Neuronal stem cell (in vitro differentiated cells): ENCODE measurements around the gene MTHFD2L.

ENCODE experiments used
- DNase-seq: peaks from one replicate; pipeline ENCODE4 v3.0.0-alpha.2; 2013; ENCODE audit warnings: low spot score
- H2AFZ ChIP-seq: one replicate; pipeline ENCODE4 v1.6.1; 2013; ENCODE audit warnings: mild to moderate bottlenecking, low read length, inconsistent platforms
- H2AK5ac ChIP-seq: 2 replicates; pipeline ENCODE4 v1.6.1; 2013; ENCODE audit warnings: low read depth, mild to moderate bottlenecking, inconsistent platforms, low read length, moderate library complexity, mixed read lengths
- H2BK120ac ChIP-seq: 2 replicates; pipeline ENCODE4 v1.6.1; 2013; ENCODE audit warnings: low read depth, mild to moderate bottlenecking, inconsistent platforms, low read length, moderate library complexity, mixed read lengths
- H2BK12ac ChIP-seq: one replicate; pipeline ENCODE4 v1.6.1; 2013; ENCODE audit warnings: low read length, inconsistent platforms
- H2BK15ac ChIP-seq: 2 replicates; pipeline ENCODE4 v1.6.1; 2013; ENCODE audit warnings: mild to moderate bottlenecking, low read length, inconsistent platforms, mixed read lengths
- H2BK5ac ChIP-seq: one replicate; pipeline ENCODE4 v1.6.1; 2013; ENCODE audit warnings: inconsistent platforms, mild to moderate bottlenecking, low read length, moderate library complexity
- H3K14ac ChIP-seq: one replicate; pipeline ENCODE4 v1.6.1; 2013; ENCODE audit warnings: low read length, inconsistent platforms
- H3K18ac ChIP-seq: 2 replicates; pipeline ENCODE4 v1.6.1; 2013; ENCODE audit warnings: low read length, inconsistent platforms
- H3K23ac ChIP-seq: 2 replicates; pipeline ENCODE4 v1.6.1; 2013; ENCODE audit warnings: low read depth, mild to moderate bottlenecking, mixed read lengths, low read length, inconsistent platforms; ENCODE audit not compliant: poor library complexity
- H3K27ac ChIP-seq: replicated peaks from 3 replicates; pipeline ENCODE4 v1.5.1; 2013; ENCODE audit warnings: low read length, inconsistent platforms
- H3K27me3 ChIP-seq, 3 experiments: 2 replicates each; pipeline ENCODE4 v1.6.1; 2013; ENCODE audit warnings: low read length in 3 of 3, mild to moderate bottlenecking in 2 of 3, inconsistent platforms in 1 of 3, low read depth in 1 of 3, mixed read lengths in 1 of 3, moderate library complexity in 1 of 3; ENCODE audit not compliant: control insufficient read depth in 3 of 3, insufficient read depth in 3 of 3
- H3K36me3 ChIP-seq, 2 donors: replicated peaks in 1 of 2; 2 replicates each; pipeline ENCODE4 v1.6.1; 2013; ENCODE audit warnings: low read length in 2 of 2; ENCODE audit not compliant: control insufficient read depth in 2 of 2, insufficient read depth in 2 of 2
- H3K4ac ChIP-seq: 2 replicates; pipeline ENCODE4 v1.6.1; 2013; ENCODE audit warnings: inconsistent platforms, mild to moderate bottlenecking, low read length, moderate library complexity
- H3K4me1 ChIP-seq, 2 donors: 1 replicate in 1 of 2; 2 replicates in 1 of 2; pipeline ENCODE4 v1.6.1; 2013; ENCODE audit warnings: low read length in 2 of 2, low read depth in 1 of 2; ENCODE audit not compliant: control insufficient read depth in 2 of 2, insufficient read depth in 1 of 2
- H3K4me2 ChIP-seq: one replicate; pipeline ENCODE4 v1.6.1; 2013; ENCODE audit warnings: mild to moderate bottlenecking, low read length, inconsistent platforms; ENCODE audit not compliant: insufficient read depth, poor library complexity, severe bottlenecking
- H3K4me3 ChIP-seq, 2 donors: 2 replicates each; pipeline ENCODE4 v1.5.1; 2013; ENCODE audit warnings: low read length in 2 of 2, mild to moderate bottlenecking in 2 of 2, inconsistent platforms in 1 of 2, moderate library complexity in 1 of 2
- H3K79me1 ChIP-seq: one replicate; pipeline ENCODE4 v1.6.1; 2013; ENCODE audit warnings: low read depth, mild to moderate bottlenecking, inconsistent platforms, low read length, moderate library complexity
- H3K9ac ChIP-seq: one replicate; pipeline ENCODE4 v1.6.1; 2013; ENCODE audit warnings: mild to moderate bottlenecking, low read depth, low read length, inconsistent platforms; ENCODE audit not compliant: poor library complexity
- H3K9me3 ChIP-seq, 2 donors: replicated peaks in 1 of 2; 2 replicates each; pipeline versions ENCODE3 to v1.6.1; 2013; ENCODE audit warnings: low read length in 2 of 2, mild to moderate bottlenecking in 2 of 2, inconsistent platforms in 1 of 2, low read depth in 1 of 2, mixed read lengths in 1 of 2, moderate library complexity in 1 of 2; ENCODE audit not compliant: control insufficient read depth in 2 of 2, insufficient read depth in 1 of 2
- H4K8ac ChIP-seq: one replicate; pipeline ENCODE4 v1.6.1; 2013; ENCODE audit warnings: low read depth, mild to moderate bottlenecking, inconsistent platforms, low read length, moderate library complexity
- H4K91ac ChIP-seq: one replicate; pipeline ENCODE4 v1.6.1; 2013; ENCODE audit warnings: low read length, low read depth, mild to moderate bottlenecking, inconsistent platforms; ENCODE audit not compliant: poor library complexity
- WGBS, 2 donors: extraction: QIAGEN DNeasy Blood & Tissue Kit; methylation state at CpG; one replicate each; pipeline ENCODE4 v1.1.7; 2013; ENCODE audit warnings: missing lambda C conversion rate in 2 of 2, mixed read lengths in 1 of 2; ENCODE audit not compliant: insufficient read length in 2 of 2, insufficient replicate concordance in 1 of 2; ENCODE audit errors: extremely low coverage in 2 of 2; 5-methylcytosine and 5-hydroxymethylcytosine counted together

The MTHFD2L gene

GRCh38 chr4:74159143-74159709 lies 1.3 kb downstream of the MTHFD2L start:
- Histone ChIP-seq H3K79me1 (no peaks in the 10 kb centered on the region), H4K8ac (no peak overlapping the region)

GRCh38 chr4:74161666-74162450 lies 3.9 kb downstream of the MTHFD2L start:
- no peaks in the 10 kb centered on the region for H3K79me1 ChIP-seq
- H2BK15ac ChIP-seq = no peak overlapping the region
- H3K27ac ChIP-seq = no peak overlapping the region
- no peak overlapping the region for H4K91ac ChIP-seq
- H2AFZ ChIP-seq = no peak overlapping the region
- no peak overlapping the region for H3K4ac ChIP-seq
- no peak overlapping the region for H3K4me2 ChIP-seq
- H3K18ac ChIP-seq = no peak overlapping the region
- peaks cover 0 to 7% of the 10 kb centered on the region in 2 donors for H3K9me3 ChIP-seq
- H2BK120ac ChIP-seq = no peak overlapping the region
- WGBS, 2 donors = no CpG with 5 or more reads among the region's 3 CpGs
- H3K4me3 ChIP-seq = no peak overlapping the region
- H2BK12ac ChIP-seq = no peak overlapping the region
- H3K9ac ChIP-seq = no peak overlapping the region
- H3K23ac ChIP-seq = no peak overlapping the region
- peaks cover 2 to 3% of the 10 kb centered on the region in 2 donors for H3K4me1 ChIP-seq
- no peak overlapping the region for H2AK5ac ChIP-seq
- H4K8ac ChIP-seq = no peak overlapping the region
- no peak overlapping the region for H2BK5ac ChIP-seq
- H3K27me3 ChIP-seq = no peaks in the 10 kb centered on the region
- H3K14ac ChIP-seq = no peak overlapping the region
- peaks cover 4 to 52% of the 10 kb centered on the region in 2 donors for H3K36me3 ChIP-seq
- DNase-seq = no peak

More at GRCh38 chr4:74159143-74159709, 1.3 kb downstream of the MTHFD2L start:
- Histone ChIP-seq H2AK5ac (no peak overlapping the region), H3K4ac (no peak overlapping the region), H4K91ac (no peak overlapping the region), H2AFZ (no peak overlapping the region), H2BK15ac (no peak overlapping the region), H2BK12ac (no peak overlapping the region), H3K4me3 (peak overlapping the region in 1 of 2 donors; percentile 68), H3K27ac (no peak overlapping the region), H3K9me3 (peaks cover 0 to 7% of the 10 kb centered on the region in 2 donors), H3K4me1 (peaks cover 3 to 6% of the 10 kb centered on the region in 2 donors), H3K36me3 (peaks cover 2 to 41% of the 10 kb centered on the region in 2 donors), H3K27me3 (no peaks in the 10 kb centered on the region), H3K4me2 (no peak overlapping the region), H2BK5ac (no peak overlapping the region), H3K14ac (no peak overlapping the region), H3K18ac (no peak overlapping the region), H3K23ac (no peak overlapping the region), H3K9ac (no peak overlapping the region), H2BK120ac (no peak overlapping the region)
- no peak for DNase-seq
- WGBS, 2 donors = no CpG with 5 or more reads among the region's 2 CpGs

- Histone ChIP-seq H3K4ac (no peak overlapping the region), H4K8ac (no peak overlapping the region)
- no peak for DNase-seq
Measured at GRCh38 chr4:74166135-74166534, 8.2 kb downstream of the MTHFD2L start.

DNA sequence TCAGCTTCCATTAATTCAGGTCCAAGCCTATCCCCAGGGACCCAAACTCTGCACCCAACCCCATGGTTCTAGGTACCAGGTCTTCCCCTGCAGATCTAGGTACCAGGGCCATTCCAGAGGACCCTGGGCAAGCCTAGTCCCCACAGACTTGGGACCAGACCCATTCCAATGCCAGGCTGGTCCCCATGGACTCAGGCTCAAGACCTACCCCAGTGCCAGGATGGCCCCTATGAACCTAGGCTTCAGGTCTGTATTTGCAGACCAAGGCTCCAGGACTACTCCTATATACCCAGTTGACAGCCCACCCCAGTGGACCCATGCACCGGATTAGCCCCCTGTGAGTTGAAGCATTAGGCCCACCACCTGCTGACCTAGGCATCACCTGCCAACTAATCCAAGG lies 8.9 kb downstream of the MTHFD2L start:
- Histone ChIP-seq H4K91ac (no peak overlapping the region), H2AK5ac (no peak overlapping the region), H3K4me3 (peak overlapping the region in 1 of 2 donors; percentile 62), H3K27ac (no peak overlapping the region), H3K4me2 (no peak overlapping the region), H2BK12ac (no peak overlapping the region), H2BK15ac (no peak overlapping the region), H2BK120ac (no peak overlapping the region), H3K4ac (no peak overlapping the region), H3K4me1 (no peaks in the 10 kb centered on the region), H2AFZ (no peak overlapping the region), H3K79me1 (no peaks in the 10 kb centered on the region), H3K9ac (no peak overlapping the region), H2BK5ac (no peak overlapping the region), H3K27me3 (no peaks in the 10 kb centered on the region), H4K8ac (no peak overlapping the region), H3K18ac (peak overlapping the region; percentile 11), H3K14ac (no peak overlapping the region), H3K9me3 (no peaks in the 10 kb centered on the region), H3K36me3 (peaks cover 2 to 31% of the 10 kb centered on the region in 2 donors), H3K23ac (no peak overlapping the region)
- no peak for DNase-seq
- no CpG with 5 or more reads among the region's 1 CpG for WGBS, 2 donors

More at GRCh38 chr4:74166135-74166534, 8.2 kb downstream of the MTHFD2L start:
- no peak overlapping the region for H2BK5ac ChIP-seq
- no peak overlapping the region for H3K14ac ChIP-seq
- H2BK120ac ChIP-seq = no peak overlapping the region
- no CpG with 5 or more reads among the region's 1 CpG for WGBS, 2 donors
- H3K4me1 ChIP-seq = no peaks in the 10 kb centered on the region
- H3K9me3 ChIP-seq = no peaks in the 10 kb centered on the region
- H3K18ac ChIP-seq = no peak overlapping the region
- H2AFZ ChIP-seq = no peak overlapping the region
- no peaks in the 10 kb centered on the region for H3K79me1 ChIP-seq
- H4K91ac ChIP-seq = no peak overlapping the region
- no peak overlapping the region for H2BK12ac ChIP-seq
- no peak overlapping the region for H3K23ac ChIP-seq
- no peaks in the 10 kb centered on the region for H3K27me3 ChIP-seq
- no peak overlapping the region for H3K27ac ChIP-seq
- H3K4me2 ChIP-seq = no peak overlapping the region
- no peak overlapping the region for H3K4me3 ChIP-seq
- H2BK15ac ChIP-seq = no peak overlapping the region
- H3K9ac ChIP-seq = no peak overlapping the region
- no peak overlapping the region for H2AK5ac ChIP-seq
- peaks cover 2 to 38% of the 10 kb centered on the region in 2 donors for H3K36me3 ChIP-seq
